Stimulated activated CD4-positive, alpha-beta T cell treated with anti-CD3 and anti-CD28 coated beads, Interleukin-4, amount 100 ng/mL, for 1 hour (primary cell): Measurements from ENCODE around the gene AKAP12.
"Not testable (repeated sequence)": the region's sequence is repeated elsewhere in the genome, so short reads cannot be mapped to it uniquely, and the experiment has no call there.

ENCODE experiments used
- DNase-seq: peaks from one replicate; pipeline ENCODE4 v3.0.0-alpha.2; 2020

Gene AKAP12

DNA sequence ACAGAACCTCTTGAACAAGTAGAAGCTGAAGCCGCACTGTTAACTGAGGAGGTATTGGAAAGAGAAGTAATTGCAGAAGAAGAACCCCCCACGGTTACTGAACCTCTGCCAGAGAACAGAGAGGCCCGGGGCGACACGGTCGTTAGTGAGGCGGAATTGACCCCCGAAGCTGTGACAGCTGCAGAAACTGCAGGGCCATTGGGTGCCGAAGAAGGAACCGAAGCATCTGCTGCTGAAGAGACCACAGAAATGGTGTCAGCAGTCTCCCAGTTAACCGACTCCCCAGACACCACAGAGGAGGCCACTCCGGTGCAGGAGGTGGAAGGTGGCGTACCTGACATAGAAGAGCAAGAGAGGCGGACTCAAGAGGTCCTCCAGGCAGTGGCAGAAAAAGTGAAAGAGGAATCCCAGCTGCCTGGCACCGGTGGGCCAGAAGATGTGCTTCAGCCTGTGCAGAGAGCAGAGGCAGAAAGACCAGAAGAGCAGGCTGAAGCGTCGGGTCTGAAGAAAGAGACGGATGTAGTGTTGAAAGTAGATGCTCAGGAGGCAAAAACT is 111.5 kb downstream of the AKAP12 start:
- no peak for DNase-seq

DNA sequence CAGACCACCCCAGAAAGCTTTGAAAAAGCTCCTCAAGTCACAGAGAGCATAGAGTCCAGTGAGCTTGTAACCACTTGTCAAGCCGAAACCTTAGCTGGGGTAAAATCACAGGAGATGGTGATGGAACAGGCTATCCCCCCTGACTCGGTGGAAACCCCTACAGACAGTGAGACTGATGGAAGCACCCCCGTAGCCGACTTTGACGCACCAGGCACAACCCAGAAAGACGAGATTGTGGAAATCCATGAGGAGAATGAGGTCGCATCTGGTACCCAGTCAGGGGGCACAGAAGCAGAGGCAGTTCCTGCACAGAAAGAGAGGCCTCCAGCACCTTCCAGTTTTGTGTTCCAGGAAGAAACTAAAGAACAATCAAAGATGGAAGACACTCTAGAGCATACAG is 112.0 kb downstream of the AKAP12 start:
- DNase-seq, result no peak

DNA sequence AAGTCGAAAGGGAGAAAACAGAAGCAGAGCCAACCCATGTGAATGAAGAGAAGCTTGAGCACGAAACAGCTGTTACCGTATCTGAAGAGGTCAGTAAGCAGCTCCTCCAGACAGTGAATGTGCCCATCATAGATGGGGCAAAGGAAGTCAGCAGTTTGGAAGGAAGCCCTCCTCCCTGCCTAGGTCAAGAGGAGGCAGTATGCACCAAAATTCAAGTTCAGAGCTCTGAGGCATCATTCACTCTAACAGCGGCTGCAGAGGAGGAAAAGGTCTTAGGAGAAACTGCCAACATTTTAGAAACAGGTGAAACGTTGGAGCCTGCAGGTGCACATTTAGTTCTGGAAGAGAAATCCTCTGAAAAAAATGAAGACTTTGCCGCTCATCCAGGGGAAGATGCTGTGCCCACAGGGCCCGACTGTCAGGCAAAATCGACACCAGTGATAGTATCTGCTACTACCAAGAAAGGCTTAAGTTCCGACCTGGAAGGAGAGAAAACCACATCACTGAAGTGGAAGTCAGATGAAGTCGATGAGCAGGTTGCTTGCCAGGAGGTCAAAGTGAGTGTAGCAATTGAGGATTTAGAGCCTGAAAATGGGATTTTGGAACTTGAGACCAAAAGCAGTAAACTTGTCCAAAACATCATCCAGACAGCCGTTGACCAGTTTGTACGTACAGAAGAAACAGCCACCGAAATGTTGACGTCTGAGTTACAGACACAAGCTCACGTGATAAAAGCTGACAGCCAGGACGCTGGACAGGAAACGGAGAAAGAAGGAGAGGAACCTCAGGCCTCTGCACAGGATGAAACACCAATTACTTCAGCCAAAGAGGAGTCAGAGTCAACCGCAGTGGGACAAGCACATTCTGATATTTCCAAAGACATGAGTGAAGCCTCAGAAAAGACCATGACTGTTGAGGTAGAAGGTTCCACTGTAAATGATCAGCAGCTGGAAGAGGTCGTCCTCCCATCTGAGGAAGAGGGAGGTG is 112.9 kb downstream of the AKAP12 start:
- no peak for DNase-seq

DNA sequence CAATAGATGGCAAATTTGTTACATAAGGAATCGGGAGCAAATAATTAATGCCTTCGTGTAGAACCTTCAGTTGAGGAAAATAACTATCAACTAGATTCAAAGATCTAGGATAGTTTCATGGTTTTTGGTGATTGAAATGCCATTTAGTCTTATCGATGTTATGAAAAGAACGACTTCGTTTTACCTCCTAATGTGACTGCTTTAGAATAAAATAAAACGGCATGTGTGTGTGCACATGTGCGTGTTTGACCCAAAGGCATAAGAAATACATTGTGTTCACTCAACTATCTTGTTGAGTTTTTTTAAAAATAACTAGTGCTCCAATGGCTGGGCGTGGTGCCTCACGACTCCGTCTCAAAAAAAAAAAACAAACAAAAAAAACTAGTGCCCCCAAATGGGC is 114.0 kb downstream of the AKAP12 start:
- DNase-seq, result no peak

DNA sequence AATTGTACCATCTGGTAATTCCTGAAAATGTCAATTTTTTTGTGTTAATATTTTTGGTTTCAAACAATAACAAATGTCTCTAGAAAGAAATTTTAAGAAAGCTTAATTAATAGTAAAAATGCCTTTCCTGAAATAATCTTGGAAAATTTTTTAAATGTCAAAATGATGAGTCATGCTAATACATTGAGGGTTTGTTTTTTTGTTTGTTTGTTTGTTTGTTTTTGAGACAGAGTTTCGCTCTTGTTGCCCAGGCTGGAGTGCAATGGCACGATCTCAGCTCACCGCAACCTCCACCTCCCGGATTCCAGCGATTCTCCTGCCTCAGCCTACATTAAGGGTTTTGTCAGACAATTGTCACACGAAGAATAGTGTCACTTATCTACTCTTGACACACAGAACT is 117.2 kb downstream of the AKAP12 start:
- not testable (repeated sequence) for DNase-seq

DNA sequence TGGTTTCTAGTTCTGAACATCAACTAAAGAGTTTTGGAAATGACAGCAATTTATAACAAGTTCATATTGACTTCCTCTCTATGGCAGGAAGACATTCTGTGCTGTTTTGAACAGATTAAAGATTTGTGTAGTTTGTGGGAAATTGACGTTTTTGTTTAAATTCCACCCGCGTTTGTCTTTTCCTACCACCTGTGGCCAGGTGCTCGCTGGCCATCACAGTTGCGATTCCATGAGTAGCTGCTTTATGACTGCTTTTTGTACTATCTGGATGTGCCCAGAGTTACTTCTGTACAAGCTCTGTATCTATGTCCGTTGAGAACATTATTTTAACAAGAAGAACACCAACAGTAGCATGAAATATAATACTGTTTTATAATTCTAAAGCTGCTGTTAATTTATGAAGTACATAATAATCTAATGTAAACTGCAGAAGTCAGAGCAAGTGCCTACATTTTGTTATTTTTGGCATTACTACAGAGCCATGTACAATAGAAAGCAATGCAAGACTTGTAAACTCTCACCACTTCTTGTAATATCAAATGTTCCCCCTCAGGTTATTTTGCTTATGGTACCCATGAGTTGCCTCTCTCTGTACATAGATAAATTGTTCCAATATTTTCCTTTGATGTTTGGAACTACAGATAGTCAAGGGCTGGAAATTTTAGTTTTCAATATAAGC is 118.1 kb downstream of the AKAP12 start:
- no peak for DNase-seq

DNA sequence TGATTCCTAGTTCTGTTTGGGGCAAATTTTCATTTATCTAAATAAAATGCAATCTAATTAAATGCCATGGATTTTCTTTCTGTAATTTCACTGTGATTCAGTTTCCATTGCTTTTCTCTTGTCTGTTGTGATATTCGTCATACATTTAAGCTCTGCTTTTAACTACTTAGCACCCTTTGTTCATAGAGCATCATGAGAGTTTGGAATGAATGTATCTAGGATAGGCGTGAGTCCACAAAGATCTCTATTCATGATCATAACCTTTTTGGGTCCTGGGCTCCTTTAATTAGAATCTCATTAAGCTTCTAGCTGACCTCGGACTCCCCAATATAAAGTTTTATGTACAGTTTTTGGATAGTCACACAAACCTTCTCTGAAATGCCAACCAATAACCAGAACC is 118.7 kb downstream of the AKAP12 start:
- DNase-seq, result no peak

DNA sequence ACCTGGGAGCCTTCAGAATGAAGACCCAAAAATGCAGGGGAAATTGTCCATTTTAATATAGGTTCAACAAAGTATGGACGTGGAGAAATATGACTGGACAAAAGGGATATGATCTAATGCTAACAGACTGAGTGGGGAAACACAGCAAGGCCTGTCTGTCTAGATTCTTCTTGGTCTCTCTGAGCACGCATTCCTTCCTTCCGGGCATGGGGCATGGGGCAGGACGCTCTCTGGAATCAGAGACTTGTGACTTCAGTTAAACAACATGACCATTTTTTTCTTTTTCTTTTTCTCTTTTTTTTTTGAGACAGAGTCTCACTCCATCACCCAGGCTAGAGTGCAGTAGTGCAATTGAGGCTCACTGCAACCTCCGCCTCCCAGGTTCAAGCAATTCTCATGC is 119.7 kb downstream of the AKAP12 start:
- no peak for DNase-seq

DNA sequence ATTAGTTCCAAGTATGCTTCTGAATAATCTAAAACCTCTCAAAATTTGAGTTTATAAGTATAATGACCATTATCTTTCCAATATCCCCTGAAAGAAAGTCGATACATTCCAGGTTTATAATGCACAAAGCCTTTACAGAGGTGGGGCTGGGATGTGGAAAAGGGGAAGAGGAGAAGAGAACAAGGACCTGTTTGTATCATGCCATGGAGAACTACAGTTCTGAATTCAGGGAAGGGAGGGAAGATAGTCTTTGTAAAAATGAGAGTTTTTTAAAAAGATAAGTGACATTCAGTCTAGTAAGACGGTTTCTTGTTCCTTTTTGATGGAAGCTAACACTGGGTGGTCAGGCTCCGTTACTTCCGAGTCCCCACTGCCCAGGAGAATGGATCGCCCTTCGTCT is 125.5 kb downstream of the AKAP12 start:
- no peak for DNase-seq

DNA sequence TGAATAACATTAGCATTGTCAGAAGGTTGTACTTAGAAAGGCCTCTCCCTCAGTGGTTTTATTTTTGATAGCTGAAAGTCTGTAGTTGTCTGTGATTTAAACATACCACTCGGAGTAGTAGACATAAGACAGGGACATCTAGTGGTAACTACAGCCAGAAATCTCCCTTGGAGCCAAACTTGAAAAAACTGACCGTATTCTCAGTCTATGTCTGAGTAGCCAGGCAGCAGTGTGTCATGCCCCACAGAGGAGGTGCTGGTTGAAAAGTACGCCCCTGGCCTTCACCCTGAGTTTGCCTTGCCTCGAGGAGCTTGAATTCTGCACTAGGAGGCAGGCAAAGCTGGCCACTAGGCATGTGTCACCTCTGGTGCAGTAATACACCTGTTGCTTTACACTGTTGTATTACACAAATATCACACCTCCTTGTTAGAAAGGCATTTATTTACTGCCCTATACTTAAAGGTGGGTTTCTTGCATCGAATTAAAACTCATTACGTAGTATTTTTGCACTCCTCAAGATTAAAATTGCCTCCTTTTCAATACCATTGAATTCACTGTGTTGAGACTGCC is 130.8 kb downstream of the AKAP12 start:
- DNase-seq, result no peak

DNA sequence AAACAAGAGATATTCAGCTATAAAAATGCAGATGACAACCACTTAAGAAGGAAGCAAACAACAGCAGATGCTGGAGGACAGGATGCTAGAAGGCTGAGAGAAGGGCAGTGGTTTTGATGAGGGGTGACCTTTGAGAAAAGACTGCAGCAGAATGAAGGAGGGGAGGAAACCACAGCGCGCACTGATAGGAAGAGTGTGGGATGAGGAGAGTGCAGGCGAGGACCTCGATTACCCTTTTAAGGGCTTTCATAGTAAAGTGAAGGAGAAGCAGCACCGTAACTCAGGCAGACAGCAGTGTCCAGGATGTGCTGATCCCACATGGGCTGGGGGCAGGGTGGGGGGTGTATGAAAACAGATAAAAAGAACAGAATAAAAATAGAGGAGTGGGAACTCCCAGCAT is 132.4 kb downstream of the AKAP12 start:
- no peak for DNase-seq

DNA sequence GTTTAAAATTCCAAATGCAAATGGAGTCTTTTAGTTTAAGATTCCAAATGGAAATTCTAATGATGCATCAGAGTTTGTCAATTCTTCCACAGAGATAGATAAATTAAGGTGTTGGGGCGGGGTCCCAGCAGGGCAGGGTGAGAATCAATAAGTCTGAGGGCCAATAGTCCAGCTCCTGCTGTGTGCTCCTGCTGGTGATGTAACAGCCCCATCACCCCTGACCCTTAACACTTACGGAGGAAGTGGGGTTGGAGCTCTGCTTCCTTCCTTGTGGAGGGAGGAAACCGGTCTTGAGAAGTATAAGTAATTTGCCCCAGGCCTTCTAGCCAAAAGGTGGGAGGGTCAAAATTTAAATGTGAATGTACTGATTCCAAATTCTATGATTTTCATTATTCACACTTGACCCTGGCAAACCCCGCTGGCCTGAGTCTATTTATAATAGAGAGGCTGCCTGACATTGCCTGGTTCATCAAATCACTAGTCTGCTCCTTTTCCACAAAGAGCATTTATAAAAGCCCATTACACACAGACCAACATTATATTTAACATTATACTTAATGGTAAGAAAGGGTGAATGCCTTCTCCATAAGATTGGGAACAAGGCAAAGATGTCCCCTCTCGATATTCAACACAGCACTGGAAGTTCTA is 134.4 kb downstream of the AKAP12 start:
- DNase-seq, result no peak

DNA sequence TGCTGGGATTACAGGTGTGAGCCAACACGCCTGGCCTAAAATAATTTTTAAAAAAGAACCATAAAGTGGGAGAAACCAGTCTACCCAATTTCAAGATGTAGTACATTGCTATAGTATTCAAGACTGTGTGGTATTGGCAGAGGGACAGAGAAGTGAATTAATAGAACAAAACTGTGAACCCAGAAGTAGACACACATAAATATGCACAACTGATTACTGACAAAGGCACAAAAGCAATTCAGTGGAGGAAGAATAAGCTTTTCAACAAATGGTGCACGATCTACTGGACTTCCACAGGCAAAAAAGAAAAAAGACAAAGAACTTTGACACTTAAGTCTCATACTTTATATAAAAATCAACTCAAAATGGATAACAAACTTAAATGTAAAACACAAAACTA is 136.1 kb downstream of the AKAP12 start:
- no peak for DNase-seq

DNA sequence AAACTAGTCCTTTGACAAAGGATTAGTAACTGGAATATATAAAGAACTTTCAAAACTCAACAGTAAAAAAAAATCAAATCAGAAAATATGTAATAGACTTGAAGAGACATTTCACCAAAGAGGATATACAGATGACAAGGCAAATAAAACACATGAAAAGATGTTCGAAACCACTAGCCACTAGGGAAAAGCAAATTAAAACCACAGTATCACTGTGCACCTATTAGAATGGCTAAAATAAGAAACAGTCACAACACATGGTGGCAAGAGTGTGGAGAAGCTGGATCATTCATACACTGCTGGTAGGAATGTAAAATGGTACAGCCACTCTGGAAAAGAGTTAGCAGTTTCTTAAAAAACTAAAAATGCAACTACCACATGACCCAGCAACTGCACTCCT is 136.7 kb downstream of the AKAP12 start:
- DNase-seq, result no peak

DNA sequence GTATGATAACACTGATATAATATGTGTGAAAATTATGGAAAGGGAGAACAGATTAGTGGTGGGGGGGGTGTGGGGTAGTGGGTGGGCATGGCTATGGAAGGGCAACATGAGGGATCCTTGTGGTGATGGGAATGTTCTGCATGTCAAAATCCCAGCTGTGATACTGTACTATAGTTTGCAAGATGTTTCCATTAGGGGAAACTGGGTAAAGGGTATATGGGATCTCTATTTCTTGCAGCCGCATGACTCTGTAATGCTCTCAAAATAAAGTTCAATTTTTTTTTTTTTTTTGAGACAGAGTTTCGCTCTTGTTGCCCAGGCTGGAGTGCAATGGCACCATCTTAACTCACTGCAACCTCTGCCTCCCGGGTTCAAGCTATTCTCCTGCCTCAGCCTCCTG is 137.3 kb downstream of the AKAP12 start:
- DNase-seq, result no peak

DNA sequence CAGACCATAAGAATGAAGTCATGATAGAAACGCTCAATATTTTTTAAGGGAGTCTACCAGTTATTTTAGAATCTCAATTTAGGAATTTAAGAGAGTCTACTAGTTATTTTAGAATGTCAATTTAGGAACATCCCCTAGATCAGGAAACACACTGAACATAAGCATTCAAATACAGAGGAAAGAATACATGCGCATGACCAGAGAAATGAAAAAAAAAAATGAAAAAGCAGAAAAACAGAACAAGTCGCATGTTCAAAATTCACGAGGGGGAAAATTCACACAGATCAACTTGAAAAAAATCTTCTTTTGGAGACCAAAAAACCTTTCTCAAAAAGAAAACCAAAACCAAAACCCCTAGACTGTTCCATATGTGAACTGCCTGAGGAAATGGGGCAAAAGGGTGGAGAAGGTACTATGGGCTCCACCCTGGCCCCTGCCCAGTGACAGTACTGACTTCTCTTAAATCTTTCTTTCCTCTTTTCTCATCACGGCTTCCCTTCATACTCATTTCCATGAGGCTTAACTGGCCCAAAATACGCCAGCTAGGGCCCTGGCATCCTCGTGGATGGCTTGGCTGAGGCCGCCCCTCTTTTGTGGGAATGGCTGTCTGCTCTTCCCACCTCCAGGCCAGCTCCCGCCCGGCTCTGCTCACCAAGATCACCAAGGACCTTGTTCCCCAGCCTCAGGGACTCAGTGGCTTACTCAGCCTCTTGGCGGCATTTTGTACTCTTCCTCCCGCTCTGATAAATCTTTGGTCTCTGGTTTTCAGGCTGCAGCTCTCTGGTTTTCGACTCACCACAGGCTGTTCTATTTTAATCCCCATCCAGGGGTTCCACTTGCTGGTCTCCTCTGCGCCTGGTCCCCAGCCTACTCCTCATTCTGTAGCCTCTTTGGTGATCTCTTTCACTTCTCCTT is 140.4 kb downstream of the AKAP12 start:
- DNase-seq, result no peak

DNA sequence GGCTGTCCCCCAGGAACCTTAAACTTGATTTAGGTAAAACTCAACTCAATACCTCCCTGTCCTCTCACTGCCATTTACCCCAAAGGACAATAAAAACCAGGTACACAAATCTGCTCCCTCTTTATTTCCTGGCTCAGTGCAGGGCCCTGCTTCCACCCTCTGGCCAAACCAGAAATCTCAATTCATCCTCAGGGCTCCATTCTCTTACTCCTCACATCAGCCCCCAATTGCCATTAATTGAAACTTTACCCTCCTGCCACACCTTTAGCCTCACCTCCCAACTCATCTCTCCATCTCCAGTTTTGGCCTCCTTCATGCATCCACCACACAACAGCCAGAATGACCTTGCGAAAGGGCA is 141.1 kb downstream of the AKAP12 start:
- DNase-seq, result no peak

DNA sequence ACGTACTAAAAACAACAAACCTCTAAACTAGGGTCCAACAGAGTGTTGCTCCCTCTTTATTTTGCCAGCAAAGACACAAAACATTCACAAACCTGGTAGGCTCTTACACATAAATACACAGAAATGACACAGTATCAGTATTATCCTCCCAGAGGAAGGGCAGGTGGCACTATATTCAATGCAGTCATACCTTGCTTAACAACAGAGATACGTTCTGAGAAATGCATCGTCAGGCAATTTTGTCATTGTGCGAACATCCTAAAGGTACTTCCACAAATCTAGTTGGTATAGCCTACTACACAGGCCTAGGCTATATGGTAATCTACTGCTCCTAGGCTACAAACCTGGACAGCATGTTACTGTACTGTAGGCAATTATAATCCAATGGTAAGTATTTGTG is 142.0 kb downstream of the AKAP12 start:
- DNase-seq, result no peak

DNA sequence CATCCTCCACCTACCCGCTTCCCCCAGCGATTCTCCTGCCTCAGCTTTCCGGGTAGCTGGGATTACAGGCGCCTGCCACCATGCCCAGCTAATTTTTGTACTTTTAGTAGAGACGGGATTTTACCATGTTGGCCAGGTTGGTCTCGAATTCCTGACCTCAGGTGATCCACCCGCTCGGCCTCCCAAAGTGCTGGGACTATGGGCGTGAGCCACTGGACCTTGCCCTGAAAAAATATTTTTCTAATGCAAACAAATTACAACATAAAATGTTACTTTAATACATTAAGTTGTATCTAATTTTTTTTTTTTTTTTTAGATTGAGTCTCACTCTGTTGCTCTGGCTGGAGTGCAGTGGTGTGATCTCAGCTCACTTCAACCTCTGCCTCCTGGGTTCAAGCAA is 142.9 kb downstream of the AKAP12 start:
- not testable (repeated sequence) for DNase-seq

DNA sequence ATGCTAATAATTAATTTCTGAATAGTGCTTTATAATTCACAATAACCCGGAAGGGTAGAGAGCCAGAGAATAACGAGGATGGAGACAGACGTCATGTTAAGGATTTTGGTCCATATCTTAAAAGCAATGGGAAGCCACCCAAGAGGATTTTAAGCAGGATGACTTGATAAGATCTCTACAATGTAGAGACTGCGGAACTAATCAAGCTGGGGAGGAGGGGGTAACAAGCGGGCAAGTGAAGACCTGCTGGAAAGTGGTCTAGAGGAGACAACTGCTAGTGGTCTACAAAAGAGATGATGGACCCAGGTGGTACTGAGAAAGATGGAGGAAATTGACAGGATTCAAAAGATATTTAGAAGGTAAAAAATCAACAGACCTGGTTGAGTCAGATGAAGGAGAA is 144.4 kb downstream of the AKAP12 start:
- no peak for DNase-seq

DNA sequence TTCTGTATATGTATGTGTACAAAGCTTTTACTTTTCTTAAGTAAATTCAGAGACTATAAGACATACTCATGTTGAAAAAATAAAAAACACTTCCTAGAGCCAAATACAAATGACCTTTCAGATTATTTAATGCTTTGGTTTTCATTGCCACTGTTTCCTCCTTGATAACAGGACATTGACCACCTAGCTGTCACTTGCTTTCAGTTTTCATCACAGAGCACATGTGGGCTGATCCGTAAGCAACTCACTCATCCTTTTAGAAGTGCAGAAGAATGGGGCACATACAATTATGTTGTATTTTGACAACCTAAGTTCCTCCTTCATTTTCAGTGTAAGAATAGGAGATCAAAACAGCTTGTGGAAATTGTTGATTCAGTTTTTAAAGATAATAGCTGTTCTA is 145.4 kb downstream of the AKAP12 start:
- no peak for DNase-seq
